GM12801 (cell line): Measurements from ENCODE around the gene IPO11.

Experiments
- TF ChIP-seq, protein P1 (sequence below): IDR thresholded peaks from one replicate; pipeline ENCODE4 v1.5.1; 2011; ENCODE audit warnings: control low read depth; ENCODE audit not compliant: insufficient read length; ENCODE audit errors: extremely low read depth

IPO11 gene

GRCh38 chr5:62533597-62533996 lies 121.0 kb downstream of the IPO11 start:
- TF ChIP-seq, protein P1, sequence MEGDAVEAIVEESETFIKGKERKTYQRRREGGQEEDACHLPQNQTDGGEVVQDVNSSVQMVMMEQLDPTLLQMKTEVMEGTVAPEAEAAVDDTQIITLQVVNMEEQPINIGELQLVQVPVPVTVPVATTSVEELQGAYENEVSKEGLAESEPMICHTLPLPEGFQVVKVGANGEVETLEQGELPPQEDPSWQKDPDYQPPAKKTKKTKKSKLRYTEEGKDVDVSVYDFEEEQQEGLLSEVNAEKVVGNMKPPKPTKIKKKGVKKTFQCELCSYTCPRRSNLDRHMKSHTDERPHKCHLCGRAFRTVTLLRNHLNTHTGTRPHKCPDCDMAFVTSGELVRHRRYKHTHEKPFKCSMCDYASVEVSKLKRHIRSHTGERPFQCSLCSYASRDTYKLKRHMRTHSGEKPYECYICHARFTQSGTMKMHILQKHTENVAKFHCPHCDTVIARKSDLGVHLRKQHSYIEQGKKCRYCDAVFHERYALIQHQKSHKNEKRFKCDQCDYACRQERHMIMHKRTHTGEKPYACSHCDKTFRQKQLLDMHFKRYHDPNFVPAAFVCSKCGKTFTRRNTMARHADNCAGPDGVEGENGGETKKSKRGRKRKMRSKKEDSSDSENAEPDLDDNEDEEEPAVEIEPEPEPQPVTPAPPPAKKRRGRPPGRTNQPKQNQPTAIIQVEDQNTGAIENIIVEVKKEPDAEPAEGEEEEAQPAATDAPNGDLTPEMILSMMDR = no peak

DNA sequence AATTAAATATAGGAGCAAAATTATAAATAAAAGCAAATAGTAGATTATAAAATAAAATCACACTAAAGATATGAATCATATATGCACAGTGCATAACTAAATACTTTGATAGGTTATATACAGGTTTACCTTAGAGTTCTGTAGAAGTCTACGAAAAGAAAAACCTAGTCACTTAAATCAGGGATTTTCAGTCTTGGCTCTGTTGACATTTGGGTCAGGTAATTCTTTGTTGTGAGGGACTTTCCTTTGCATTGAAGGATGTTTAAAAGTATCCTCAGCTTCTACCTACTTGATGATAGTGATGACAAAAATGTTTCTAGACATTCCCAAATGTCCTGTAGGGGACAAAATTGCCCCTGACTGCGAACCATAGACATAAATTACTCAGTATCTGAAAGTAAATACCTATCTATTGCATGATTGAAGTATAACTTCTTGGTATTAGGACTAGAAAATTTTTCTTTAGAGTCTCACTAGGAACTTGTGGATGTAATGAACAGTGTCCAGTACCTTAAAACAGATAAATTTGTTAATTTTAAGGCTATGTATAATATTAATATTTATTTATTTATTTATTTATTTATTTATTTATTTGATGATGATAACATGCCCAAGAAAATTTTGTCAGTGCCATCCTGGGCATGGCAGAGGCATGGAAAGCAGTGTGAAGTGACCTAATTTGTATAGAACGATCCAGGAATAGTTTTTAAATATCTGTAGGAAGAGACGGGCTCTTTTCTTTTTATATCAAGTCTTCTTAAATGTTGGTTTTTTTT lies 122.1 kb downstream of the IPO11 start:
- TF ChIP-seq, protein P1 = no peak

DNA sequence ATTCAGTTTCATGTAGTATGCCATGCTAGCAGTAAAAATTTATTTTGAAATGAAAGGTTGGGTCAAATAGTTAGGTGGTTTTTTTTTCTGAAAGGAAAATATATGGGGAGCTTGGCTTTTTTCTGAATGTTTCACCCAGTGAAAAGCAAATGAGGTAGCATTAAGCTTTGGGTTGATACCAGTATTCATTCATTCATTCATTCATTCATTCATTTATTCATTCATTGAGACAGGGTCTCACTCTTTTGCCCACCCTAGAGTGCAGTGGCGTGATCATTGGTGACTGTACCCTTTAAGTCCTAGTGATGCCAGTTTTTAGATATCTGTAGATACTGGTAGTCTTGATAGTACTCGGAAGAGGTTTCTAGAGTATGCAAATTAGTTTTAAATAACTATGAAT lies 123.7 kb downstream of the IPO11 start:
- TF ChIP-seq, protein P1 = no peak

DNA sequence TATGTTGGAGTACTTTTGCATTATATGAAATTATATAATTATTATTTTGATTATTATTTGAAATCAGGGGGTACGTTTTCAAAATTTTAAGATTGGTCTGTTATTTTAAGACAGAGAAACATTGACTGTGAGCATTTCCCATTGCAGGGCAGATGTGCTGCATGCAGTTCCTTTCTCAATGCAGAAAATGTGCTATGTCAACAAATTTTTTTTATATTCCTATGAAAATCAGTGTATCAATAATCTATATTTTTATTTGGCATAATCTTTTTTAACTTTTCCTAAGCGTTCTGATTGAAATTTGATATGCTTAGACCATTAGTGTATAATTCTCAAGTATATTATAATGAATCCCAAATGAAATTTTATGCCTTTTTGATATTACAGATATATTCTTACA lies 124.2 kb downstream of the IPO11 start:
- TF ChIP-seq, protein P1 = no peak

GRCh38 chr5:62538017-62538942 lies 125.7 kb downstream of the IPO11 start:
- TF ChIP-seq, protein P1 = no peak

GRCh38 chr5:62542720-62543119 lies 130.2 kb downstream of the IPO11 start:
- TF ChIP-seq, protein P1 = no peak

GRCh38 chr5:62547945-62548630 lies 135.5 kb downstream of the IPO11 start:
- TF ChIP-seq, protein P1 = no peak
